K562 (cell line): ENCODE results near the gene PPWD1. TPM values are rescaled to one million over a fixed set of nuclear protein-coding genes. Genes with fewer than 3 reads are reported as not detected.

Experiments used
- BCOR ChIP-seq: fragments of 450-650 bp; IDR thresholded peaks from 2 replicates; pipeline ENCODE4 v1.6.1; 2016
- CSDE1 ChIP-seq, 2 experiments: fragments of 450-650 bp; IDR thresholded peaks; 2 replicates each; pipeline ENCODE4 v1.6.1; 2016; ENCODE audit warnings: mild to moderate bottlenecking in 1 of 2
- DIDO1 ChIP-seq: fragments of 450-650 bp; IDR thresholded peaks from 2 replicates; pipeline ENCODE4 v1.6.1; 2016; ENCODE audit warnings: low read depth, missing biosample characterization, missing genetic modification characterization
- ELF4 ChIP-seq: fragments of 450-650 bp; formaldehyde crosslinking; IDR thresholded peaks from 2 replicates; pipeline ENCODE4 v1.4.0; 2022; ENCODE audit warnings: missing genetic modification characterization
- FUS ChIP-seq: fragments of 200-400 bp; formaldehyde crosslinking; optimal IDR thresholded peaks from 2 replicates; pipeline ENCODE3; 2017; ENCODE audit warnings: low read depth, low read length
- MCM7 ChIP-seq, 2 experiments: fragments of 450-650 bp; IDR thresholded peaks; 2 replicates each; pipeline ENCODE4 v1.6.1; 2016 to 2018
- NFXL1 ChIP-seq: fragments of 450-650 bp; formaldehyde crosslinking; IDR thresholded peaks from 2 replicates; pipeline ENCODE4 v1.4.0; 2021; ENCODE audit warnings: mild to moderate bottlenecking
- POLR3A ChIP-seq: IDR thresholded peaks from 2 replicates; pipeline ENCODE4 v1.6.1; 2011; ENCODE audit warnings: borderline replicate concordance, mild to moderate bottlenecking, moderate library complexity; ENCODE audit not compliant: insufficient read length, insufficient read depth; ENCODE audit errors: extremely low read depth
- PRMT5 ChIP-seq: sonication (generic); formaldehyde crosslinking; IDR thresholded peaks from 2 replicates; pipeline ENCODE4 v1.5.0; 2020; ENCODE audit warnings: missing genetic modification reagents
- RBM25 ChIP-seq: fragments of 200-400 bp; formaldehyde crosslinking; IDR thresholded peaks from 2 replicates; pipeline ENCODE4 v1.6.1; 2018; ENCODE audit warnings: low read length, low read depth, moderate library complexity; ENCODE audit not compliant: severe bottlenecking
- RFX5 ChIP-seq: IDR thresholded peaks from 2 replicates; pipeline ENCODE4 v1.6.1; 2011; ENCODE audit warnings: low read depth, mild to moderate bottlenecking, improper control_type of control experiment, low read length
- SMARCE1 ChIP-seq: fragments of 450-650 bp; IDR thresholded peaks from 2 replicates; pipeline ENCODE4 v1.7.1; 2016; ENCODE audit warnings: mild to moderate bottlenecking
- SRSF1 ChIP-seq: fragments of 200-400 bp; formaldehyde crosslinking; IDR thresholded peaks from 2 replicates; pipeline ENCODE4 v1.6.1; 2017; ENCODE audit warnings: mild to moderate bottlenecking, low read depth, low read length, moderate library complexity
- U2AF2 ChIP-seq: fragments of 200-400 bp; formaldehyde crosslinking; optimal IDR thresholded peaks from 2 replicates; pipeline ENCODE3; 2017; ENCODE audit warnings: low read depth, mild to moderate bottlenecking, low read length
- ZKSCAN3 ChIP-seq: fragments of 250-450 bp; sonication (Bioruptor Pico); IDR thresholded peaks from 2 replicates; pipeline ENCODE4 v1.4.0; 2020
- ZNF57 ChIP-seq: fragments of 450-650 bp; formaldehyde crosslinking; IDR thresholded peaks from 2 replicates; pipeline ENCODE4 v1.4.0; 2020; ENCODE audit warnings: mild to moderate bottlenecking, moderate library complexity
- polyA plus RNA-seq, 8 experiments: library from polyadenylated mRNA; depleted of rRNA in 4 of 8; stranded (reverse) in 5 of 8; unstranded in 3 of 8; fragments of >200 nt; fragmentation: Nextera tagmentation in 2 of 8; fragmentation: Illumina TruSeq in 1 of 8; extraction: Ambion mirVana in 2 of 8; extraction: Trizol in 1 of 8; gene quantifications; 2 replicates each; pipeline versions ENCODE4 v1.2.1 to v1.2.3, GENCODE V29; 2011 to 2014; ENCODE audit warnings: inconsistent platforms in 1 of 8, missing spikeins in 1 of 8
- total RNA-seq, 7 experiments: library from RNA; depleted of rRNA in 6 of 7; stranded (reverse); fragments of >200 nt in 6 of 7; fragmentation: Illumina TruSeq in 2 of 7; extraction: Trizol in 2 of 7; gene quantifications; 2 replicates each; pipeline versions ENCODE4 v1.2.1 to v1.2.3, GENCODE V29; 2011 to 2021; ENCODE audit warnings: low replicate concordance in 1 of 7
- TF ChIP-seq, protein P1 (sequence below): sonication (generic); formaldehyde crosslinking; IDR thresholded peaks from 2 replicates; pipeline ENCODE4 v1.8.0; 2022; ENCODE audit warnings: mild to moderate bottlenecking, missing genetic modification reagents
- TF ChIP-seq, protein P2 (sequence below): fragments of 450-650 bp; IDR thresholded peaks from 2 replicates; pipeline ENCODE4 v1.6.1; 2017; ENCODE audit warnings: antibody characterized with exemption
- TF ChIP-seq, protein P3 (sequence below): fragments of 450-650 bp; formaldehyde crosslinking; IDR thresholded peaks from 2 replicates; pipeline ENCODE4 v1.4.0; 2020; ENCODE audit warnings: mild to moderate bottlenecking
- TF ChIP-seq, protein P4 (sequence below): fragments of 250-450 bp; sonication (Bioruptor Pico); IDR thresholded peaks from 2 replicates; pipeline ENCODE4 v1.5.0; 2022; ENCODE audit warnings: mild to moderate bottlenecking
- TF ChIP-seq, protein P5 (sequence below): fragments of 250-450 bp; sonication (Bioruptor Pico); IDR thresholded peaks from 2 replicates; pipeline ENCODE4 v1.9.0; 2021; ENCODE audit warnings: mild to moderate bottlenecking, inconsistent platforms

PPWD1 gene
- total and polyA plus RNA-seq, 9 of the 15 experiments (the other 6 are each of a cell fraction or from before 2014, with no cell fraction given): 24.1 to 89.2 (median 51.4) TPM

DNA sequence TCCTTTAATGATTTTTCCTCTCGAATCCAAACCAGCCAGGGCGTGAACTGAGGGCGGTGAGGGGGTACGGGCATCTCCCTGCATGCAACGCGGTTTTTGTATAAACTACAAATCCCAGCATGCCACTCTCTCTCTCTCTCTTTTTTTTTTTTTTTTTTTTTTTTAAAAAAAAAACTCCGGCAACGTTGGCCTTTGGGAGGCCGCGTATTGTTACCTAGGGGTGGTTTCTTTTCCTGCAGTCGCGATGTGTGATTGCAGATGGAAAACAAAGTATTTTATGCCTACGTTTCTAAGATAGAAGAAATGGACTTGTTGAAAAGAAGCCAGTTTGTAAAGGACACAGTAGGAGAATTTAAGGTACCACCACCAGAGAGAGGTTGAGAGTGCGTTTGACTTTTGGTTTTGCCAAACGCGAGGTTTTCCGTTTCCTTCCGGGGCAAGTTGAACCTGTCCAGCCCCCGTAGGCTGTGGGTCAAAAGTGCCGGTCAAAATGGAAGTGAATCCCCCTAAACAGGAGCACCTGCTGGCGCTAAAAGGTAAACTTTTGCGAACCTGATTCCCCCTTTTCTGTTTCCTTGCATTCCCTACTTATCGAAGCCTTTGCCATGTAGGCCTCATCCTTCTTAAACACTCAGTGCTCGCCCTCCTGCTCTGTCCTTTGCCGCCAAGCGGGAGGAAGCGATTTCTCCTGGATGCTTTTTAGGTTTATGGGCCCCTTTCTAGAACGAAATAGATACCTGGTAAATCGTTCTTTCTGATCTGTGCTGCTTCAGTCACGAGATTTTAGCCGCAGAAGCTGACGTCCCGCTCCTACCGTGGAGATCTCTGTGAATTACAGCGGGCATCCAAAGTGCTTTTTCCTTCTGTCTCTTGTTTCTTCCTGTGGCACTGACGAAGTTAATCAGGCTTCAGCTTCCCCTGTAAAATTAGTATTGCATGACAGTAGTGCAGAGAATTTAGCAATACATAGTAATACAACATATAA lies 61.8 kb downstream of the PPWD1 start, which contains the start of the genes SHLD3 and TRAPPC13 (continued):
- TF ChIP-seq BCOR (no peak), ZNF57 (CRISPR knock-in tag) (no peak), FUS (no peak), MCM7 (IDR thresholded peaks at IDR 0.05) (no peak), ZKSCAN3 (no peak), POLR3A (no peak), PRMT5 (CRISPR knock-in tag) (no peak), ELF4 (CRISPR knock-in tag) (0 out of 2 replicates have a peak, but pooled peaks have one; percentile 13), CSDE1 (IDR thresholded peaks at IDR 0.05) (no peak), DIDO1 (tag) (peak; percentile 84), U2AF2 (no peak), NFXL1 (no peak), RFX5 (no peak), SRSF1 (no peak), SMARCE1 (no peak), RBM25 (no peak)
- TF ChIP-seq, protein P1, sequence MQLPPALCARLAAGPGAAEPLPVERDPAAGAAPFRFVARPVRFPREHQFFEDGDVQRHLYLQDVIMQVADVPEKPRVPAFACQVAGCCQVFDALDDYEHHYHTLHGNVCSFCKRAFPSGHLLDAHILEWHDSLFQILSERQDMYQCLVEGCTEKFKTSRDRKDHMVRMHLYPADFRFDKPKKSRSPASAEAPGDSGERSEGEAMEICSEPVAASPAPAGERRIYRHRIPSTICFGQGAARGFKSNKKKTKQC (CRISPR knock-in tag): no peak
- TF ChIP-seq, protein P2, sequence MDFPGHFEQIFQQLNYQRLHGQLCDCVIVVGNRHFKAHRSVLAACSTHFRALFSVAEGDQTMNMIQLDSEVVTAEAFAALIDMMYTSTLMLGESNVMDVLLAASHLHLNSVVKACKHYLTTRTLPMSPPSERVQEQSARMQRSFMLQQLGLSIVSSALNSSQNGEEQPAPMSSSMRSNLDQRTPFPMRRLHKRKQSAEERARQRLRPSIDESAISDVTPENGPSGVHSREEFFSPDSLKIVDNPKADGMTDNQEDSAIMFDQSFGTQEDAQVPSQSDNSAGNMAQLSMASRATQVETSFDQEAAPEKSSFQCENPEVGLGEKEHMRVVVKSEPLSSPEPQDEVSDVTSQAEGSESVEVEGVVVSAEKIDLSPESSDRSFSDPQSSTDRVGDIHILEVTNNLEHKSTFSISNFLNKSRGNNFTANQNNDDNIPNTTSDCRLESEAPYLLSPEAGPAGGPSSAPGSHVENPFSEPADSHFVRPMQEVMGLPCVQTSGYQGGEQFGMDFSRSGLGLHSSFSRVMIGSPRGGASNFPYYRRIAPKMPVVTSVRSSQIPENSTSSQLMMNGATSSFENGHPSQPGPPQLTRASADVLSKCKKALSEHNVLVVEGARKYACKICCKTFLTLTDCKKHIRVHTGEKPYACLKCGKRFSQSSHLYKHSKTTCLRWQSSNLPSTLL: no peak
- TF ChIP-seq, protein P3, sequence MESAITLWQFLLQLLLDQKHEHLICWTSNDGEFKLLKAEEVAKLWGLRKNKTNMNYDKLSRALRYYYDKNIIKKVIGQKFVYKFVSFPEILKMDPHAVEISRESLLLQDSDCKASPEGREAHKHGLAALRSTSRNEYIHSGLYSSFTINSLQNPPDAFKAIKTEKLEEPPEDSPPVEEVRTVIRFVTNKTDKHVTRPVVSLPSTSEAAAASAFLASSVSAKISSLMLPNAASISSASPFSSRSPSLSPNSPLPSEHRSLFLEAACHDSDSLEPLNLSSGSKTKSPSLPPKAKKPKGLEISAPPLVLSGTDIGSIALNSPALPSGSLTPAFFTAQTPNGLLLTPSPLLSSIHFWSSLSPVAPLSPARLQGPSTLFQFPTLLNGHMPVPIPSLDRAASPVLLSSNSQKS (CRISPR knock-in tag): no peak
- TF ChIP-seq, protein P4, sequence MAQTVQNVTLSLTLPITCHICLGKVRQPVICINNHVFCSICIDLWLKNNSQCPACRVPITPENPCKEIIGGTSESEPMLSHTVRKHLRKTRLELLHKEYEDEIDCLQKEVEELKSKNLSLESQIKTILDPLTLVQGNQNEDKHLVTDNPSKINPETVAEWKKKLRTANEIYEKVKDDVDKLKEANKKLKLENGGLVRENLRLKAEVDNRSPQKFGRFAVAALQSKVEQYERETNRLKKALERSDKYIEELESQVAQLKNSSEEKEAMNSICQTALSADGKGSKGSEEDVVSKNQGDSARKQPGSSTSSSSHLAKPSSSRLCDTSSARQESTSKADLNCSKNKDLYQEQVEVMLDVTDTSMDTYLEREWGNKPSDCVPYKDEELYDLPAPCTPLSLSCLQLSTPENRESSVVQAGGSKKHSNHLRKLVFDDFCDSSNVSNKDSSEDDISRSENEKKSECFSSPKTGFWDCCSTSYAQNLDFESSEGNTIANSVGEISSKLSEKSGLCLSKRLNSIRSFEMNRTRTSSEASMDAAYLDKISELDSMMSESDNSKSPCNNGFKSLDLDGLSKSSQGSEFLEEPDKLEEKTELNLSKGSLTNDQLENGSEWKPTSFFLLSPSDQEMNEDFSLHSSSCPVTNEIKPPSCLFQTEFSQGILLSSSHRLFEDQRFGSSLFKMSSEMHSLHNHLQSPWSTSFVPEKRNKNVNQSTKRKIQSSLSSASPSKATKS: no peak
- TF ChIP-seq, protein P5, sequence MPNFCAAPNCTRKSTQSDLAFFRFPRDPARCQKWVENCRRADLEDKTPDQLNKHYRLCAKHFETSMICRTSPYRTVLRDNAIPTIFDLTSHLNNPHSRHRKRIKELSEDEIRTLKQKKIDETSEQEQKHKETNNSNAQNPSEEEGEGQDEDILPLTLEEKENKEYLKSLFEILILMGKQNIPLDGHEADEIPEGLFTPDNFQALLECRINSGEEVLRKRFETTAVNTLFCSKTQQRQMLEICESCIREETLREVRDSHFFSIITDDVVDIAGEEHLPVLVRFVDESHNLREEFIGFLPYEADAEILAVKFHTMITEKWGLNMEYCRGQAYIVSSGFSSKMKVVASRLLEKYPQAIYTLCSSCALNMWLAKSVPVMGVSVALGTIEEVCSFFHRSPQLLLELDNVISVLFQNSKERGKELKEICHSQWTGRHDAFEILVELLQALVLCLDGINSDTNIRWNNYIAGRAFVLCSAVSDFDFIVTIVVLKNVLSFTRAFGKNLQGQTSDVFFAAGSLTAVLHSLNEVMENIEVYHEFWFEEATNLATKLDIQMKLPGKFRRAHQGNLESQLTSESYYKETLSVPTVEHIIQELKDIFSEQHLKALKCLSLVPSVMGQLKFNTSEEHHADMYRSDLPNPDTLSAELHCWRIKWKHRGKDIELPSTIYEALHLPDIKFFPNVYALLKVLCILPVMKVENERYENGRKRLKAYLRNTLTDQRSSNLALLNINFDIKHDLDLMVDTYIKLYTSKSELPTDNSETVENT: 0 out of 2 replicates have a peak, but pooled peaks have one; percentile 28
